GM21367 (cell line): ENCODE measurements around the gene WWOX.

Source experiments
- ATAC-seq: cut with Tn5 transposase; IDR thresholded peaks from one replicate; pipeline ENCODE4 v1.9.1; 2021; ENCODE audit not compliant: unreplicated experiment

The WWOX gene

GRCh38 chr16:78633551-78633950 is 534.1 kb downstream of the WWOX start:
- no peak for ATAC-seq

- no peak for ATAC-seq
These were observed 536.4 kb downstream of the WWOX start for GRCh38 chr16:78635807-78636206.

- no peak for ATAC-seq
These were observed 538.9 kb downstream of the WWOX start for GRCh38 chr16:78638371-78638770.

- no peak for ATAC-seq
These were observed 540.3 kb downstream of the WWOX start for GRCh38 chr16:78639775-78640174.

GRCh38 chr16:78640886-78641285 is 541.4 kb downstream of the WWOX start:
- ATAC-seq, result no peak

GRCh38 chr16:78641433-78641832 is 542.0 kb downstream of the WWOX start:
- ATAC-seq, result no peak

- no peak for ATAC-seq
These were observed 543.3 kb downstream of the WWOX start for GRCh38 chr16:78642621-78643285.

GRCh38 chr16:78645657-78646056 is 546.2 kb downstream of the WWOX start:
- no peak for ATAC-seq

GRCh38 chr16:78647019-78647418 is 547.6 kb downstream of the WWOX start:
- ATAC-seq, result no peak

GRCh38 chr16:78647491-78647890 is 548.0 kb downstream of the WWOX start:
- no peak for ATAC-seq

GRCh38 chr16:78648517-78648916 is 549.1 kb downstream of the WWOX start:
- ATAC-seq, result no peak

GRCh38 chr16:78650339-78651074 is 551.1 kb downstream of the WWOX start:
- no peak for ATAC-seq

GRCh38 chr16:78654929-78655328 is 555.5 kb downstream of the WWOX start:
- no peak for ATAC-seq

GRCh38 chr16:78655331-78656113 is 556.1 kb downstream of the WWOX start:
- ATAC-seq, result no peak

- no peak for ATAC-seq
These were observed 557.4 kb downstream of the WWOX start for GRCh38 chr16:78656887-78657286.

GRCh38 chr16:78659216-78659615 is 559.8 kb downstream of the WWOX start:
- no peak for ATAC-seq

- no peak for ATAC-seq
These were observed 560.3 kb downstream of the WWOX start for GRCh38 chr16:78659668-78660217.

- ATAC-seq, result no peak
These were observed 561.3 kb downstream of the WWOX start for GRCh38 chr16:78660795-78661194.

GRCh38 chr16:78663690-78664089 is 564.2 kb downstream of the WWOX start:
- no peak for ATAC-seq

GRCh38 chr16:78664811-78665772 is 565.6 kb downstream of the WWOX start:
- no peak for ATAC-seq
